Activated T-cell treated with anti-CD3 and anti-CD28 coated beads for 4 hours (primary cell): ENCODE measurements around the gene OR10H5.
"Not testable (repeated sequence)": the region's sequence is repeated elsewhere in the genome, so short reads cannot be mapped to it uniquely, and the experiment has no call there.

Experiments used
- DNase-seq: peaks from one replicate; pipeline ENCODE4 v3.0.0-alpha.2; 2020

OR10H5 gene

GRCh38 chr19:15812060-15812722, 24.7 kb downstream of the OR10H5 start:
- DNase-seq = peak; percentile 26

GRCh38 chr19:15813916-15814315, 26.5 kb downstream of the OR10H5 start:
- no peak for DNase-seq

- no peak for DNase-seq
Measured at GRCh38 chr19:15815306-15815705, 27.8 kb downstream of the OR10H5 start, which contains the start of gene OR10H1. OR10H1 (minus strand) TSS chr19:15815664; CDS start chr19:15808037, 7,627 bp downstream.

GRCh38 chr19:15820646-15821045, 33.2 kb downstream of the OR10H5 start:
- no peak for DNase-seq

DNA sequence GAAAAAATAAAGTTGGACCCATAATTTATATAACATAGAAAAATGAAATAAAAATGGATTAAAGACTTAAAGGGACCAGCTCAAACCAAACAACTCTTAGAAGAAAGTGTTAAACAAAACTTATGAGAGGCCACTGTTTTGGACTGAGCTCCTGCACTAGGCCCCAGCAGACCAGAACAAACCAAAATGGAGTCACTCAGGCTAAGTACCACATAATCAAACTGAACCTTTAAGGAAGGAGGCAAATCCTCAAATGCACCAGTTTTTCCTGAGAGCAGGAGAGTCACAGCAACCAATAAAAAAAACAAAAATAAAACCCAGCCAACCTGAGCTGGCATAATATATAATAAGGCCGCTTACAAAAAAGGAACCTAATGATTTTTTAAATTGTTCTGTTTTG, 38.3 kb downstream of the OR10H5 start:
- DNase-seq = no peak

- no peak for DNase-seq
Measured at GRCh38 chr19:15828121-15828610, 40.7 kb downstream of the OR10H5 start.

GRCh38 chr19:15828611-15829305, 41.3 kb downstream of the OR10H5 start:
- not testable (repeated sequence) for DNase-seq

- no peak for DNase-seq
Measured at GRCh38 chr19:15829306-15829698, 41.8 kb downstream of the OR10H5 start.

GRCh38 chr19:15829786-15830185, 42.3 kb downstream of the OR10H5 start:
- DNase-seq = no peak

GRCh38 chr19:15831626-15832025, 44.2 kb downstream of the OR10H5 start:
- no peak for DNase-seq

DNA sequence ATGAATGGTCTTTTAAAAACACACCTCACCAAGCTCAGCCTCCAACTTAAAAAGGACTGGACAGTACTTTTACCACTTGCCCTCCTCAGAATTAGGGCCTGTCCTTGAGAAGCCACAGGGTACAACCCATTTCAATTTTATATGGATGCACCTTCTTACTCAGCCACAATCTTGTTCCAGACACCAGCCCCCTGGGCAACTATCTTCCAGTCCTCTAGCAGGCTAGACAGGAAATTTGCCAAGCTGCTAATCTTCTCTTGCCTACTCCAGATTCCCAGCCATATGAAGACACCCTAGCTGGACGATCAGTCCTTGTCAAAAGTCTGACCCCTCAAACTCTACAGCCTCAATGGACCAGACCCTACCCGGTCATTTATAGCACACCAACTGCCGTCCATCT, 46.8 kb downstream of the OR10H5 start:
- DNase-seq = not testable (repeated sequence)

GRCh38 chr19:15835565-15836329, 48.3 kb downstream of the OR10H5 start:
- peak; percentile 45 for DNase-seq

GRCh38 chr19:15836330-15837220, 49.1 kb downstream of the OR10H5 start:
- peak; percentile 92 for DNase-seq

- no peak for DNase-seq
Measured at GRCh38 chr19:15837221-15837731, 49.8 kb downstream of the OR10H5 start.

GRCh38 chr19:15838351-15838750, 50.9 kb downstream of the OR10H5 start:
- DNase-seq = no peak

GRCh38 chr19:15839888-15840287, 52.4 kb downstream of the OR10H5 start:
- DNase-seq = not testable (repeated sequence)

DNA sequence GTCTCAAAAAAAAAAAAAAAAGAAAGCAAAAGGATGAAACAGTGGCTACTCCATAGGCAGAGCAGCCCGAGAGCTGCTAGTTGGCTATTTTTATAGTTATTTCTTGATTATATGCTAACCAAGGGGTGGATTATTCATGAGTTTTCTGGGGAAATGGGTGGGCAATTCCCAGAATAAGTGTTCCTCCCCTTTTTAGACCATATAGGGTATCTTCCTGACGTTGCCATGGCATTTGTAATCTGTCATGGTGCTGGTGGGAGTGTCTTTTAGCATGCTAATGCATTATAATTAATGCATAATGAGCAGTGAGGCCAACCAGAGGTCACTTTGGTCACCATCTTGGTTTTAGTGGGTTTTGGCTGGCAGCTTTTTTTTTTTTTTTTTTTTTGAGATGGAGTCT, 53.4 kb downstream of the OR10H5 start:
- DNase-seq = no peak

- DNase-seq = no peak
Measured at GRCh38 chr19:15841875-15842569, 54.6 kb downstream of the OR10H5 start.

GRCh38 chr19:15843203-15843893, 55.9 kb downstream of the OR10H5 start:
- no peak for DNase-seq

- not testable (repeated sequence) for DNase-seq
Measured at GRCh38 chr19:15843894-15844222, 56.4 kb downstream of the OR10H5 start.

DNA sequence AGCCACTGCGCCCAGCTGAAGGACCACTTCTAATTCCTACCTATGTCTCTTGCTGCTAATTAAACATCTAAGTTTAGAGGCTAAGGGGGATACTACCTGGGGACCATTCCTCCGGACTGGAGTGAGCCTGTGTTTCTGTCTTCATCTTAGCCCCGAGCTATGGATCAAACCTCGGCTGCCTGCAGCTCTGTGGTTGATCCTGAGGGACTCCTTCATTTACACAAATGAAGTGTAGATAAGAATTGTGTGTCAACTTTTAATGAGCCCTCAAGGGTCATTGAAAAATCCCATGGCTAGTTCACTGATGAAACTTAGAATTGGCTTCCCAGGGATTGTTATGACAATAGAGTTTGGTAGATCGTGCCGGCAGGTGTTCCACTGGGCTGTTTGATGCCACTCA, 59.5 kb downstream of the OR10H5 start:
- no peak for DNase-seq
